Kidney (tissue), 14 donors: ENCODE measurements around the gene DNAJC1. TPM values are rescaled to one million over a fixed set of nuclear protein-coding genes. Genes with fewer than 3 reads are reported as not detected.
A peak's percentile ranks its signal among the peaks of the same experiment; 100 is the strongest.

Experiments used
- DNase-seq, 5 donors: peaks; one replicate each; pipeline ENCODE4 v3.0.0-alpha.2; 2013 to 2020
- FAIRE-seq: peaks from 2 replicates; lab custom pipeline; 2012; peaks lifted over from hg19 to GRCh38; lab: Jason Lieb, UNC
- H3K27ac ChIP-seq, 2 donors: one replicate each; pipeline ENCODE4 v1.7.0; 2013; ENCODE audit warnings: low read depth in 2 of 2, low read length in 2 of 2, inconsistent platforms in 1 of 2
- H3K27me3 ChIP-seq: one replicate; pipeline ENCODE4 v1.7.1; 2013; ENCODE audit warnings: low read length, inconsistent platforms; ENCODE audit not compliant: control insufficient read depth, insufficient read depth
- H3K36me3 ChIP-seq, 3 donors: one replicate each; pipeline versions ENCODE4 v1.7.0 to v1.7.1; 2013; ENCODE audit warnings: low read length in 3 of 3, control low read depth in 1 of 3, inconsistent platforms in 1 of 3; ENCODE audit not compliant: insufficient read depth in 3 of 3, control insufficient read depth in 2 of 3
- H3K4me1 ChIP-seq, 3 donors: one replicate each; pipeline versions ENCODE4 v1.7.0 to v1.7.1; 2013; ENCODE audit warnings: low read length in 3 of 3, inconsistent platforms in 1 of 3, low read depth in 1 of 3; ENCODE audit not compliant: control insufficient read depth in 2 of 3, insufficient read depth in 2 of 3
- H3K4me3 ChIP-seq, 3 donors: one replicate each; pipeline versions ENCODE4 v1.7.0 to v1.8.1; 2013; ENCODE audit warnings: low read length in 3 of 3, control low read depth in 1 of 3, inconsistent platforms in 1 of 3
- H3K9ac ChIP-seq, 3 donors: one replicate each; pipeline versions ENCODE4 v1.7.0 to v1.7.1; 2013; ENCODE audit warnings: low read length in 3 of 3, control low read depth in 1 of 3, inconsistent platforms in 1 of 3
- H3K9me3 ChIP-seq, 3 donors: one replicate each; pipeline versions ENCODE4 v1.7.0 to v1.7.1; 2013; ENCODE audit warnings: low read length in 3 of 3, control low read depth in 1 of 3, inconsistent platforms in 1 of 3; ENCODE audit not compliant: control insufficient read depth in 2 of 3, insufficient read depth in 1 of 3
- CTCF ChIP-seq: IDR thresholded peaks from 3 replicates; pipeline ENCODE4 v1.5.1; 2012; ENCODE audit warnings: mild to moderate bottlenecking, moderate library complexity, borderline replicate concordance; ENCODE audit not compliant: insufficient read depth; ENCODE audit errors: extremely low read depth
- intact Hi-C: fragments of 100-400 bp; cut with DNase I; formaldehyde crosslinking; loops from one replicate; pipeline ENCODE4 v1.11.1; 2022
- polyA plus RNA-seq: library from polyadenylated mRNA; stranded (reverse); fragments of 350-450 nt; fragmentation: Illumina TruSeq; extraction: RNeasy Lipid Tissue Mini Kit (QIAGEN cat#74804); gene quantifications from one replicate; pipeline ENCODE4 v1.2.3, GENCODE V29; 2014; ENCODE audit warnings: low read depth, low replicate concordance; ENCODE audit not compliant: insufficient read depth
- total RNA-seq: library from RNA; stranded (reverse); fragmentation: NEBNext Ultra II Directional; extraction: Animal tissue kit (Norgen Biotek cat#: 25700); gene quantifications from one replicate; pipeline ENCODE4 v1.2.1, GENCODE V29; 2021
- donor health status: control.
- donor health status: control.
- donor health status: control.
- donor health status: control.
- donor health status: control.
- donor health status: DM: yes; HTN: yes; CAD: no.
- donor health status: Normal renal cell carcinoma (clear cell type).

The DNAJC1 gene
- total and polyA plus RNA-seq, 2 donors from 2014 or later: 33.4 to 34.8 TPM

GRCh38 chr10:21727452-21728168, 275.9 kb downstream of the DNAJC1 start:
- intact Hi-C loops: no loop called here
- Histone ChIP-seq H3K9me3 (no peaks in the 10 kb centered on the region), H3K27me3 (no peaks in the 10 kb centered on the region), H3K4me1 (peaks cover 0 to 14% (median 6%) of the 10 kb centered on the region in 3 donors), H3K36me3 (peaks cover 0 to 2% (median 0%) of the 10 kb centered on the region in 3 donors), H3K27ac (no peak overlapping the region), H3K9ac (no peak overlapping the region), H3K4me3 (no peak overlapping the region)
- no peak for TF ChIP-seq CTCF
- DNase-seq (no peak), FAIRE-seq (no peak)

GRCh38 chr10:21726601-21727225, 276.8 kb downstream of the DNAJC1 start:
- intact Hi-C loops: no loop called here
- Histone ChIP-seq H3K36me3 (peaks cover 0 to 2% (median 0%) of the 10 kb centered on the region in 3 donors), H3K4me3 (no peak overlapping the region), H3K27ac (no peak overlapping the region), H3K4me1 (peaks cover 0 to 14% (median 6%) of the 10 kb centered on the region in 3 donors), H3K9ac (no peak overlapping the region), H3K9me3 (no peaks in the 10 kb centered on the region), H3K27me3 (no peaks in the 10 kb centered on the region)
- no peak for FAIRE-seq
- no peak for TF ChIP-seq CTCF
- DNase-seq: no peak

GRCh38 chr10:21724687-21725367, 278.7 kb downstream of the DNAJC1 start:
- intact Hi-C loops: no loop called here
- TF ChIP-seq CTCF: no peak
- Histone ChIP-seq H3K36me3 (peaks cover 0 to 2% (median 0%) of the 10 kb centered on the region in 3 donors), H3K9ac (peak overlapping the region in 1 of 3 donors; percentile 6), H3K27me3 (no peaks in the 10 kb centered on the region), H3K9me3 (no peaks in the 10 kb centered on the region), H3K4me3 (no peak overlapping the region), H3K27ac (peak overlapping the region; percentile 22 to 44), H3K4me1 (peaks cover 0 to 14% (median 6%) of the 10 kb centered on the region in 3 donors)
- FAIRE-seq (peak; percentile 99), DNase-seq (peak; percentile 84 to 99 (median 90))
